Activated naive CD8-positive, alpha-beta T cell treated with anti-CD3 and anti-CD28 coated beads, Interleukin-2, amount 50 U/mL, for 24 hours (primary cell): ENCODE data around the gene SLC12A7.

ENCODE experiments used
- ATAC-seq: fragments of 150-1000 bp; cut with Tn5 transposase; one replicate; pipeline ENCODE4 v1.10.0; 2021
- DNase-seq: peaks from one replicate; pipeline ENCODE4 v3.0.0; 2021
- H3K27ac Mint-ChIP-seq: one replicate; pipeline ENCODE4 v1.8.0; 2021; ENCODE audit warnings: mild to moderate bottlenecking, mixed read lengths
- H3K27me3 Mint-ChIP-seq: one replicate; pipeline ENCODE4 v1.8.0; 2021; ENCODE audit warnings: mixed read lengths
- H3K36me3 Mint-ChIP-seq: one replicate; pipeline ENCODE4 v1.8.0; 2021; ENCODE audit warnings: low read depth, mixed read lengths
- H3K4me1 Mint-ChIP-seq: one replicate; pipeline ENCODE4 v1.8.0; 2021; ENCODE audit warnings: mixed read lengths
- H3K4me3 Mint-ChIP-seq: one replicate; pipeline ENCODE4 v1.8.0; 2021; ENCODE audit warnings: mild to moderate bottlenecking, moderate library complexity, mixed read lengths
- H3K9me3 Mint-ChIP-seq: one replicate; pipeline ENCODE4 v1.8.0; 2021; ENCODE audit warnings: mixed read lengths

SLC12A7 gene

DNA sequence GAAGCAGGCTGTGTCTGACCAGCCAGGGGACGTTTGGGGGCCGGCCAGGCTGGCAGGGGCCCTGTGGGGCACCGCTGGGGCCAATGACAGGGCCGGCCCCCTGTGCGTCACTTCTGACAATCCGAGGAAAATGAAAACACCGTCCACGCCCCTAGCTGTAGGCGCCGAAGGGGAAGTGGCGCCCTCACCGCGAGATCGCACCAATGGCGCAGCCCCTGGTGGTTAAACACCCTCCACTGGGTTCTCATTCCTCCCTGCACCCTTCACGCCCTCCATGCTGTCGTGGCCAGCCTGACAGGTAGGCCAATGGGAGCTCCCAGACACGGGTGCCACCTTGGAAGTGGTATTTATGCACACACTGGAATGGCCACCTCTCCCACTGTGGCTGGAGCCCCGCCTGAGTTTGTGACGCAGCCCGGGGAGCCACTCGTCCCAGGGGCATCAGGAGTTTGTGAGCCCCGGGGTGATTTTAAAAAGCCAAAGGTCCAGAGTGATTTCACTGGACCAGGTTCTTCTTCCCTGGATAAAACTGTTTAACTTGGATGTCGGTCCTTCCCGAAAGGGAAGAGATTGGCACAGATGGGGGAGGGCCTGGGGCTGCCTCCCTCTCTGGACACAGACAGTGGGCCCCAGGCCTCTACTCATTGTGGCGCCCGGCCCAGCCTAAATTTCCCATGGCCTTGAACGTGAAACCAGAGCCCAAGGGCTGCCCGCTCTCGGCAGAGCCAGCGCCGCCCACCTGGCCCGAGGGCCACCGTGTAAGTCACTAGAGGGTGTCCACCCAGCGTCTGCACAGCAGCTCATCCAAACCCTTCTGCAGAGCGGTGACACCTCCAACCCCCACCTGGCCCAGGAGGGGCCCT is 53.5 kb downstream of the SLC12A7 start:
- DNase-seq: no peak
- ATAC-seq: no peak
- Mint-ChIP-seq H3K27me3 (no peaks in the 10 kb centered on the region), H3K36me3 (no peaks in the 10 kb centered on the region), H3K27ac (no peak overlapping the region), H3K9me3 (no peaks in the 10 kb centered on the region), H3K4me3 (no peak overlapping the region), H3K4me1 (no peaks in the 10 kb centered on the region)

DNA sequence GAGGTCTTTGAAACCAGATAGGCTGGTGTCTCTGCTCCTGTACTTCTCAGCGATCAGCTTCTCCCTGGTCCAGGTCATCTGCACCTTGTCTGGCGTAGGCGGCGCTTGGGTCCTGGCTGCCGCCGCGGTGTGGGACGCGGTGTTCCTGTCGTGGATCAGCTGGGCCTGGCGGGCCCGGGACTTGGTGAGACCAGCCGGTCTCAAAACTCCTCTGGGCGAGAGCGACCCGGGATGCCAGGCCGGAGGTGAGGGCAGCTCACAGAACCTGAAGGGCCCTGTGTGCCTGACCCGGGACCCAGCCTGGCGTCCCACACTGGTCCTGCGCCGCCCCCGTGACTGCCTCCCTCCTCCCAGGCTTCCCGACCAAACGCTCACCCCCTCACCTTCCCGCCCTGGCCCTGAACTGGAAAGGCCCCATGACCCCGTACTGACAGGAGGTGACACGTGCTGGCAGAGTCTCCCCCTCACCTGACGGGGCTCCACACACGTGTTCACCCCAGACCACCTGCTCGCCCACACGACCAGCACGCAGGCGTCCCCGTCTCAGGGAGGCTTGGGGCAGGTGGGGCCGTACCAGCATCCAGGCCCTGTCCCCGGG is 54.3 kb downstream of the SLC12A7 start:
- H3K4me3 Mint-ChIP-seq: no peak overlapping the region
- DNase-seq: no peak
- H3K27ac Mint-ChIP-seq: no peak overlapping the region
- no peak for ATAC-seq
- H3K27me3 Mint-ChIP-seq: no peaks in the 10 kb centered on the region
- no peaks in the 10 kb centered on the region for H3K9me3 Mint-ChIP-seq
- no peaks in the 10 kb centered on the region for H3K4me1 Mint-ChIP-seq
- no peaks in the 10 kb centered on the region for H3K36me3 Mint-ChIP-seq

DNA sequence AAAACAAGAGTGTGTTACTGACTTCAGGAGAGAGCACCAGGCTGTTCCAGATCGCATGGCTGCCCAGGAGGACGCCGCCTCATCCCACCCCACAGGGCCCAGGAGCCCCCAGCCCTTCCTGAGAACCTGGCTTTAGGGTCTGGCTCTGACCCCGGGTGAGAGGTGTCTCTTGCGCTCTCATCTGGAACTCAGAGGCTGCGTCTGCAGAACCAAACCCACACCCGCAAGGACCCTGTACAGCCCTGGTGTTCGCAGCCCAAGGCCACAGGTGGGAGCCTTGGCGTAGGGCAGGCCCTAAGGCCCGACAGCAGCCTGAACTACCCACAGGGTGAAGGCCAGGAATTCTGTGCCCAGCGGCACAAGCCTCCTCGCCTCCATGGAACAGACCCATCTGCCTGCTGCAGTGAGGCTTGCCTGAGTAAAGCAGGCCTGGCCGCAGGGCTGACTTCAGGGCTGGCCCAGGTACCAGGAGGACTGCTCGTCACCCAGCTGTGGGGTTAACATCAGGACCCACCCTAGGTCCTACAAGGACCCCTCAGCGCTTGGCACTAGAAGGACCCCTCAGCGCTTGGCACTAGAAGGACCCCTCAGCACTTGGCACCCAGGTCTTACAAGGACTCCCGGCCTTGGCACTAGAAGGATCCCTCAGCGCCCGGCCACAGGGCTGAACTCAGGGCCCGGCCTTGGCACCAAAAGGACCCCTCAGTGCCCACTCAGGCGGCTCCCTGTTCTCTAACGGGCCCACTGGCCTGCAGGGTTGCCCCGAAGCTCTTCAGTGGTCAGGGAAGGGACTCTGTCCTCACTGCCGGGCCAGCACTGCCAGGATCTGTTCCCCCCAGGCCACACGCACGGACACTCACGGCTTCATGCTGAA is 55.0 kb downstream of the SLC12A7 start:
- no peak overlapping the region for H3K4me3 Mint-ChIP-seq
- DNase-seq (no peak), ATAC-seq (no peak)
- H3K4me1 Mint-ChIP-seq: no peaks in the 10 kb centered on the region
- no peaks in the 10 kb centered on the region for H3K9me3 Mint-ChIP-seq
- H3K27me3 Mint-ChIP-seq: no peaks in the 10 kb centered on the region
- no peaks in the 10 kb centered on the region for H3K36me3 Mint-ChIP-seq
- H3K27ac Mint-ChIP-seq: no peak overlapping the region

DNA sequence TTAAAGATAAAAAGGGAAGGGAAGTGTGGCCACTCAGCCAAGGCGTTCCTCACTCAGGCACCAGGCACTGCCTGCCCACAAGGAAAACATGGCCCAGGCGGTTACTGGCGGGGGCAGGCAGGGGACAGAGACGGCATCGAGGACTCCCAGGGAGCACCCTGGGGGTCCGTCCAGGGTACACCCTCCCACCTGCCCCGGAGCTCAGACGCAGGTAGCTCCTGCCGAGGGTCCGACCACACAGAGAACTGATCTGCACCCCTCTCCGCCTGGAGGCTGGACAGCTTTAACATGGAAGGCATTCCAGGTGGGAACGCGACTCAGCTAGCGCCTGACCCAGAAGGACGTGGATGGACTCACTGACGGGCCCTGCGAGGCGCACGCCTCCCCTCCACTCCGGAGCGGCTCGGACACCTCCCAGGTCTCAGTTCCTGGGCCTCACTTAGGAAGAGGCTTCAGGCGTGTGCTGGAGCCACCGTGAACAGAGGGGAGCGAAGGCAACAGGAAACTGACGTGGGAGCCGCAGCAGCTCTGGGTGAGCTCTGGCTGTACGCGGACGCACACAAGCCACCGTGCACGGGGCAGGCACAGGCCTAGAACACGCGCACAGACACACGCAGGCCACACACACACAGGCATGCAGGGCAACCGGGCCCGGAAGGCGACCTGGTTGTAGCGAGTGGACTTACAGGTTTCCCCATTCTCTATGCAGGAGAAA is 55.8 kb downstream of the SLC12A7 start:
- Mint-ChIP-seq H3K4me1 (no peaks in the 10 kb centered on the region), H3K9me3 (no peaks in the 10 kb centered on the region), H3K27me3 (no peaks in the 10 kb centered on the region), H3K36me3 (no peaks in the 10 kb centered on the region), H3K4me3 (no peak overlapping the region), H3K27ac (no peak overlapping the region)
- no peak for DNase-seq
- no peak for ATAC-seq

DNA sequence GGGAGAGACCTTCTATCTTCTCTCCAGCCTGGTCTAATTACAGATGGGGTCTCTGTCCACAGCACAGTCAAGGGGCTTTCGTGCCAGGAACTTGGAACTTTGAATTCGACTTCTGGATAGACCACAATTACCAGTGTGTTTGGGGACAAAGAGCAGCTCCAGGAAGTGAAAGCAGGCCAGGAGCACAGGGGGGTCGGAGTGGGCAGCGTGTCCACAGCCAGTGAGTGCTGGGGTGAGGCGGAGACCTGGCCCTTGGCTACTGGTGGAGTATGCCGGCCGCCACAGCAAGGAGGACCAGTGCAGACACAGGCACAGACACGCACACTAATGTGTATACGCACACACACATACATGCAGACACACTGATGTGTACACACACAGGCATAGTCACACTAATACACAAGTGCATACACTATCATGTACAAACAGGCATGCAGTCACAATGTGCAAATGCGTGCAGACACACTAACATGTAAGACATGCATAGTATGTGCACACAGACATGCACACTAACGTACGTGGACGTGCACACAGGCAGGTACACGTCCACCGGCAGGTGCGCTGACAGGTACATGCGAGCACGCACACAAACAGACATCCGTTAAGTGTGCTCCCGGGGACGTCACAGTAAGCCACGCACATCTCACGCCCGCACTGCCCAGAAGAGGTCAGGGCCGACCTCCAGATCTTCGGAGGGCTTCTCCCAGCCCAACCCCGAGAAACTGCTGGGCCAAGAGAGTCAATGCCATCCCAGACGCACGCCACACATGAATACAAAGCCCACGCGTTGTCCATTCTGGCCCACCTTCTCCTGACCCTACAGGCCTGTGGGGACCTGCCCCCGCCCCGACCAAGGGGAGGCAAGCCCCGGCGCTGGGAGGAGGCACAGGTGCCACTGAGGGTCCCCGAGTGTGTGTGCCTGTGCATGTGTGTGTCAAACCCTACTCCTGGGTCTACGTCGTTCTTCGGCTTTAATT is 56.8 kb downstream of the SLC12A7 start:
- no peaks in the 10 kb centered on the region for H3K27me3 Mint-ChIP-seq
- no peaks in the 10 kb centered on the region for H3K36me3 Mint-ChIP-seq
- ATAC-seq (no peak), DNase-seq (no peak)
- no peaks in the 10 kb centered on the region for H3K4me1 Mint-ChIP-seq
- H3K27ac Mint-ChIP-seq: no peak overlapping the region
- H3K4me3 Mint-ChIP-seq: no peak overlapping the region
- no peaks in the 10 kb centered on the region for H3K9me3 Mint-ChIP-seq

DNA sequence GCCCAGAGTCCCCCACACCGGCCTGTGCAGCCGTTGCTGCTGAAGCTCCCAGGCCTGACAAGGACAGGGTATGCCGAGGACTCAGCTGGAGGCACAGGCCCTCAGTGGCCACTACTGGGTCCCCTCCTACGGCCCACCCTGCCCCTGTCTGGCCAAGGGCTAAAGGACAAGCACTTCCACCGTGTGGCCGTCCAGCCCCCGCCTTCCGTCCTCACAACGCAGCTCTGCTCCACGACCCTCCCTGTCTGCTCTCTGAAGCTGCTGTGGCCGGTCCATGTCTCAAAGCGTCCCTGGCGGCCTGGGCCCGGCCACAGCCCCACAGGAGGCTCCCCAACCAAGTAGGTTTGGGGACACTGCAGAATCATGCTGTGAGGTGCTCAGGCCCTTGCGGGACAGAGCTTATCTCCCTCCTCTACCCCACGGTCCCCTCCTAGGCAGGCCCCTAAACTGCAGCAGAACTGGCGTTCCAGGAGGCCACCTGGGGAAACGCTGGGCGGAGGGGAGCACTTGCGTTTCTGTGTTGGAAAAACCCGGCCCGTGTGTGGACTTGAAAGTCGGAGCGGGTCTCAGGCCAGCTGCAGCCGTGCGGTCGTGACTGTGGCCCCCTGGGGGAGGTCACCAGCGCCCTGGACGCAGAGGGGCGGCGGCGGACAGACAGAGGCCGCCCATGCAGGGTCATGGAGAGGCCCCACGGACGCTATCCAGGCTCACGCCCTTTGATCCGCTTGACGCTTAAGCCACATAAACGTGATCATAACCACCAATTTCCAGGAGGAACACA is 57.7 kb downstream of the SLC12A7 start:
- H3K4me1 Mint-ChIP-seq: no peaks in the 10 kb centered on the region
- no peaks in the 10 kb centered on the region for H3K27me3 Mint-ChIP-seq
- H3K36me3 Mint-ChIP-seq: no peaks in the 10 kb centered on the region
- no peaks in the 10 kb centered on the region for H3K9me3 Mint-ChIP-seq
- ATAC-seq (no peak), DNase-seq (no peak)
- no peak overlapping the region for H3K27ac Mint-ChIP-seq
- H3K4me3 Mint-ChIP-seq: no peak overlapping the region

DNA sequence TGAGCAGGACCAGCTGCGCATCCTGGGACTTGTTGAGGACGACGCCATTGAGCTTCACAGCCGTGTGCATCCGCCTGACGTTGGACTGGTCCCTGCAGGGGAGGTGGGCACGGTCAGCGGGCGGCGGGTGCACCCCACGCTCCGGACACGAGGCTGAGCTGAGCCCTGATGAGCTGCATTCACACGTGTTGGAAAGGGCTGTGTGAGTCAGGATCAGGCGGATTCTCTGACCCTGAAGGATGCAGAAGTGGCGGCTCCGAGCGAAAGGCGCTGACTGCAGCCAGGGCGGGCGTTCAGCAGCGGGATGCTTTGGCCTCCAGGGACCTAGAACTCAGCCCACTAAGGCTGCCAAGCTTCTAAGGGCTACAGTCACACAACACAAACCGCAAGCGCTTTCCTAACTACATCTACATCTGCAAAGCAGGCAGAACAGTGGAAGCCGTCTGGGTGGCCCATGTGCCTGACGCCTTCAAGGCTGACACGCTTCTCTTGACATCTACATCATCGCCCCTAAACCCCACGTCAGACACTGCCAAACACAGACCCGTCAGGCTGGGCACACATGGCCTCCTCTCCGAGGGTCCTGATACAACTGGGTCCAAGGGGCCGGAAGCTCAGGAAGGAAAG is 58.4 kb downstream of the SLC12A7 start:
- no peaks in the 10 kb centered on the region for H3K9me3 Mint-ChIP-seq
- no peaks in the 10 kb centered on the region for H3K36me3 Mint-ChIP-seq
- no peak overlapping the region for H3K4me3 Mint-ChIP-seq
- DNase-seq: no peak
- H3K27me3 Mint-ChIP-seq: no peaks in the 10 kb centered on the region
- no peaks in the 10 kb centered on the region for H3K4me1 Mint-ChIP-seq
- no peak overlapping the region for H3K27ac Mint-ChIP-seq
- ATAC-seq: no peak

DNA sequence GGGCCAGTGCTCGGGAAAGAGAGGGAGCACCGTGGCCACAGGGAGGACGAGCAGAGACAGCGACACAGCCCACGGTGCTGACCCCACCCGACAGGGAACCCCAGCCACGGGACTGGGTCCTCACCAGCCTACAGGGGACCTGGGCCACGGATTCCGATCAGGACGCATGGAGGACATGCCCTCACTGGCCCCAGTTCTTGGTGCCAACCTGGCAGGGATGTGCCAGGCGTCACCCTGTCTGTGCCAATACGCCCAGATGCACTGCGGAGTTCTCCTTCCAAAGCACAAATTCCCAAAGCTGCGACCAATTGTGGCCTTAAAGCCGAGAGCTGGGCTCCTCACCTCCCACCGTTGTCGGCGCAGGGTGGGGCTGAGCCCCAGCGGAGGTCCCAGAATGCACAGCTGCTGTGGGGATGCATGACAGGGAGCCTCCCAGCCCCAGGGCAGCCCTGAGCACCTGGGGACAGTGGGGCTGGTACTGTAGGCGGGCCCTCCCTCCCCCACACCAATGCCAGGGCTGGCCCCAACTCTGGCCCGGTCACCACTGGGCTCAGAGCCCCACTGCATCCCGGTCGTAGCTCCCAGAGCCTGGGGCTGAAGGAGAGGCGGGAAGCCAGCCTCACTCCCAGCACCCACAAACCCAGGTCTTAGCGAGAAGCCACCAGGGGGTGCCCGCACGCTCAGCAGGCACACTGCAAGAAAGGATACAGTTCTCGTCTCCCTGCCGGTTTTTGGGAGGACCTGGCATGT is 59.0 kb downstream of the SLC12A7 start:
- Mint-ChIP-seq H3K9me3 (peaks cover 7% of the 10 kb centered on the region), H3K27ac (no peak overlapping the region), H3K36me3 (no peaks in the 10 kb centered on the region), H3K27me3 (no peaks in the 10 kb centered on the region), H3K4me3 (no peak overlapping the region), H3K4me1 (no peaks in the 10 kb centered on the region)
- DNase-seq (no peak), ATAC-seq (no peak)

DNA sequence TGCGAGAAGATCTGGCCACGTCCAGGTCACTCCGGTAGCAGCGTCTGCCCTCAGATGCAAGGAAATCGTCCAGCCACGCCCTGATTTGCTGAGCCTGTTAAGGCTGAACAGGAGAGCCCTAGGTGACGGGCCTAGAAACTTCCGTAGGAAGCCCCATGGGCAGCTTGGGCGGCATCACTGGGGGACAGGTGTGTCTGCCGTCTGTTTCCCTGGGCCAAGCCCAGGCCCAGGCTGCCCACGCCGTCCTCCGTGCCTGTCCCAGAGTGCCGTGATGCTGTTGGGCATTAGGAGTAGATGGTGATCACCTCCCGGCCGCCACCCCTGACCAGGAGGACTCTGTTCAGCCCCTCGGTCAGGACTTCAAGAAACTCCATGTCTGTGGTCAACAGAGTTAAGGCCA is 59.8 kb downstream of the SLC12A7 start:
- Mint-ChIP-seq H3K36me3 (peaks cover 3% of the 10 kb centered on the region), H3K4me1 (no peaks in the 10 kb centered on the region), H3K27ac (no peak overlapping the region), H3K4me3 (no peak overlapping the region), H3K27me3 (no peaks in the 10 kb centered on the region), H3K9me3 (peaks cover 14% of the 10 kb centered on the region)
- ATAC-seq (no peak), DNase-seq (no peak)

DNA sequence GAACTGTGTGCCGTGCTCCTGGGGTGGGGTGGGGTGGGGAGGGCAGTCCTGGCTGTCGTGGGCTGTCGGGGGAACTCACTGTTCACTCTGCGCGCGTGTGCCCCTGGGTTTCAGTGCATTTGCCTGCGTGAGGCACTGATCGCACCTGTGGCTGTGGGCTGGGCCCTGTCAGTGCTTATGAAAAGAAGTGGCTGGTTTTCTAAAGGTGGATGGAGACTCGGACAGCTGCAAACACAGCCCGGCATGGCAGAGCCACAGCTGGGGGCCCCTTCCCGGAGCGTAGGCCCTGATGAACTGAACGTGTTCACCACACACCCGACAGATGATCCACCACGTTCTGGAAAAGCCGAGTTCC is 60.5 kb downstream of the SLC12A7 start:
- Mint-ChIP-seq H3K4me1 (no peaks in the 10 kb centered on the region), H3K9me3 (peaks cover 21% of the 10 kb centered on the region), H3K36me3 (peaks cover 7% of the 10 kb centered on the region), H3K27me3 (no peaks in the 10 kb centered on the region), H3K4me3 (no peak overlapping the region), H3K27ac (no peak overlapping the region)
- DNase-seq: no peak
- no peak for ATAC-seq

DNA sequence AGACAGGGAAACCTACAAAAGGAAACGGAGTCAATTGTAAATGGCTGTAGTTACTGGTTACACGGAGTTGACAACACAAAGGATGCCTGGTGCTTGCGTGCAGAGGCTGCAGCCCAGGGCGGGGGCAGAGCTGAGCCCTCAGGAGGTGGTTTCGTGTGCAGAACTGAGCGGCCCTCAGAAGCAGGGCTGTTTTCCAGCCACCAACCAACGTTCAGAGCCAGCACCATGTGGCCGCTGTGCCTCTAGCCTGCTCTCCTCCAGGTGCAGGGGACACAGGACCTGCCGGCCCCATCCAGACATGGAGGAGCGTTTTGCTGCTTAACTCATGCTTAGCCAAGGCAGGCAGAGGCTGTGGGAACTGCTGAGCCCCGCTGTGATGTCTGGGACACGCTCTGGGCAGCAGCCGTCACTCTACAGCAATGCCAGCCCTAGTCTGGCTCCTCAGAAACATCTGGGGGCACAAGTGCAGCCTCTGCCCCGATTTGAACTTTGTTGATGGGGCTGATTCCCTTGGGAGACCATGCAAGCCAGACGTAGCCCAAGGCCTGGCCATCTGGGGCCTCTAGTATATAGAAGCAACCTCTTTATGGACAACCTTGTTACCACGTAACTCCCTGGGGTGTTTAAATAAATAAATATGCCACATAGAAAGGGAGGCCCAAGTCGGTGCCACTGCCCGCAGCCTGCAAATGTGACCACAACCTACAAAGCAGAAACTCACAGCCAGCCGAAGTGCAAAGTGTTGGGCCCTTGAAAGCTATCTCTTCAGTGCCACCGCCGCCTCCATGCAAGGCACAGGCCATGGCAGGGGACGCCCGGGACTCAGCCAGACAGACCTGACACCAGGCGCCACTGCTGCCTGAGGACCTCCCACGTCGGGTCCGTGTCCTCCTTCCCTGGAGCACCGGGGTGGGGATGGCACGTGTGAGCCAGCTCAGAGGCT is 61.2 kb downstream of the SLC12A7 start:
- no peak for ATAC-seq

More for the DNA sequence above, 61.2 kb downstream of the SLC12A7 start:
- Mint-ChIP-seq H3K9me3 (peaks cover 28% of the 10 kb centered on the region), H3K27me3 (no peaks in the 10 kb centered on the region), H3K4me1 (no peaks in the 10 kb centered on the region), H3K4me3 (no peak overlapping the region), H3K27ac (no peak overlapping the region), H3K36me3 (peaks cover 7% of the 10 kb centered on the region)
- DNase-seq: no peak
